ENCODE measurements around the gene GDI1. TPM values are rescaled to one million over a fixed set of nuclear protein-coding genes. Genes with fewer than 3 reads are reported as not detected.

GDI1 gene
- polyA plus RNA-seq, 1 donor (not counting 4 experiments of a cell fraction or from before 2014, with no cell fraction given), result 61.8 TPM

DNA sequence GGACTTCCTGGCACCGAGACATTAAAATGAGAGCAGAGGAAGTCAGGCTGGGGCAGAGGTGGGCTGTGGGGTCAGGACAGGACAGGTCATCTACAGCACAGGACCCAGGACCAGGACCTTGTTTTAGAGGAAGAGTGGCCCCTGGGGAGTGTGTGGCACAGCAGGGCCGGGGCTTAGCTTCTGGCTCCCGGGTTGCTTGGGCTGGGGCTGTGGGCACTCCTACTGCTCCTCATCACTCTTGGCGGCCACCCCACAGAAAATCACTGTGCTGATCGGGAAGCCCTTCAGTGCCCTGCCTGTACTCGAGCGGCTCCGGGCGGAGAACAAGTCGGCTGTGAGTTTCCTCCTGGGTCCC, 16.6 kb upstream of the GDI1 start:
- Histone ChIP-seq H3K79me2 (ENCODE audit: control insufficient read depth, insufficient read depth, low read length) (no peaks in the 10 kb centered on the region), H3K4me2 (ENCODE audit: control insufficient read depth, extremely low read depth, insufficient read depth, low read depth, low read length) (no peak overlapping the region), H3K9ac (ENCODE audit: control insufficient read depth, extremely low read depth, insufficient read depth, low read length) (no peak overlapping the region), H3K4me3 (ENCODE audit: control insufficient read depth in 2 of 3, extremely low read depth in 1 of 3, insufficient read depth in 2 of 3, low read depth in 1 of 3, low read length in 3 of 3) (no peak overlapping the region), H3K9me3 (ENCODE audit: control insufficient read depth, low read depth, low read length) (no peaks in the 10 kb centered on the region), H3K9me1 (ENCODE audit: control insufficient read depth, extremely low read depth, insufficient read depth, low read length) (no peaks in the 10 kb centered on the region), H3K4me1 (ENCODE audit: control insufficient read depth, extremely low read depth, insufficient read depth, low read length) (no peaks in the 10 kb centered on the region), H3K36me3 (ENCODE audit: control insufficient read depth in 2 of 2, extremely low read depth in 1 of 2, insufficient read depth in 2 of 2, low read length in 2 of 2) (peaks cover 0 to 4% of the 10 kb centered on the region in 2 experiments), H3K27me3 (ENCODE audit: control insufficient read depth, extremely low read depth, insufficient read depth, low read length) (no peaks in the 10 kb centered on the region), H3K27ac (ENCODE audit: control insufficient read depth, insufficient read depth, low read length) (no peak overlapping the region), H2AFZ (ENCODE audit: control insufficient read depth, low read length) (no peak overlapping the region), H4K20me1 (ENCODE audit: control insufficient read depth, extremely low read depth, insufficient read depth, low read length) (no peaks in the 10 kb centered on the region)
- TF ChIP-seq CTCF (optimal IDR thresholded peaks at IDR 0.05 in 1 of 3, IDR thresholded peaks at IDR 0.05 in 1 of 3, conservative IDR thresholded peaks at IDR 0.05 in 1 of 3; ENCODE audit: extremely low read depth in 1 of 3, insufficient read depth in 2 of 3, low read length in 3 of 3) (no peak), EZH2 (IDR thresholded peaks at IDR 0.05; ENCODE audit: low read length) (no peak)
- dilution Hi-C loops (cut with MboI; ENCODE audit: extremely low pct_ligation_motif_present, low sequenced_read_pairs), result no loop called here
- DNase-seq (ENCODE audit: low read depth, low spot score) (no peak), FAIRE-seq (no peak)

GRCh38 chrX:154426916-154427770, 9.8 kb upstream of the GDI1 start:
- Histone ChIP-seq H3K9me1 (ENCODE audit: control insufficient read depth, extremely low read depth, insufficient read depth, low read length) (no peaks in the 10 kb centered on the region), H2AFZ (ENCODE audit: control insufficient read depth, low read length) (no peak overlapping the region), H3K4me3 (ENCODE audit: control insufficient read depth in 2 of 3, extremely low read depth in 1 of 3, insufficient read depth in 2 of 3, low read depth in 1 of 3, low read length in 3 of 3) (no peak overlapping the region), H3K4me2 (ENCODE audit: control insufficient read depth, extremely low read depth, insufficient read depth, low read depth, low read length) (no peak overlapping the region), H4K20me1 (ENCODE audit: control insufficient read depth, extremely low read depth, insufficient read depth, low read length) (no peaks in the 10 kb centered on the region), H3K9me3 (ENCODE audit: control insufficient read depth, low read depth, low read length) (no peaks in the 10 kb centered on the region), H3K27me3 (ENCODE audit: control insufficient read depth, extremely low read depth, insufficient read depth, low read length) (no peaks in the 10 kb centered on the region), H3K9ac (ENCODE audit: control insufficient read depth, extremely low read depth, insufficient read depth, low read length) (no peak overlapping the region), H3K27ac (ENCODE audit: control insufficient read depth, insufficient read depth, low read length) (no peak overlapping the region), H3K4me1 (ENCODE audit: control insufficient read depth, extremely low read depth, insufficient read depth, low read length) (peaks cover 6% of the 10 kb centered on the region), H3K79me2 (ENCODE audit: control insufficient read depth, insufficient read depth, low read length) (peaks cover 14% of the 10 kb centered on the region), H3K36me3 (ENCODE audit: control insufficient read depth in 2 of 2, extremely low read depth in 1 of 2, insufficient read depth in 2 of 2, low read length in 2 of 2) (peaks cover 2 to 4% of the 10 kb centered on the region in 2 experiments)
- dilution Hi-C loops (cut with MboI; ENCODE audit: extremely low pct_ligation_motif_present, low sequenced_read_pairs), result no loop called here
- TF ChIP-seq EZH2 (IDR thresholded peaks at IDR 0.05; ENCODE audit: low read length), result no peak
- no peak for TF ChIP-seq CTCF (optimal IDR thresholded peaks at IDR 0.05 in 1 of 3, IDR thresholded peaks at IDR 0.05 in 1 of 3, conservative IDR thresholded peaks at IDR 0.05 in 1 of 3; ENCODE audit: extremely low read depth in 1 of 3, insufficient read depth in 2 of 3, low read length in 3 of 3)
- DNase-seq (ENCODE audit: low read depth, low spot score), result no peak
- FAIRE-seq, result no peak
